ENCODE data around the gene LRRFIP2.

The LRRFIP2 gene

DNA sequence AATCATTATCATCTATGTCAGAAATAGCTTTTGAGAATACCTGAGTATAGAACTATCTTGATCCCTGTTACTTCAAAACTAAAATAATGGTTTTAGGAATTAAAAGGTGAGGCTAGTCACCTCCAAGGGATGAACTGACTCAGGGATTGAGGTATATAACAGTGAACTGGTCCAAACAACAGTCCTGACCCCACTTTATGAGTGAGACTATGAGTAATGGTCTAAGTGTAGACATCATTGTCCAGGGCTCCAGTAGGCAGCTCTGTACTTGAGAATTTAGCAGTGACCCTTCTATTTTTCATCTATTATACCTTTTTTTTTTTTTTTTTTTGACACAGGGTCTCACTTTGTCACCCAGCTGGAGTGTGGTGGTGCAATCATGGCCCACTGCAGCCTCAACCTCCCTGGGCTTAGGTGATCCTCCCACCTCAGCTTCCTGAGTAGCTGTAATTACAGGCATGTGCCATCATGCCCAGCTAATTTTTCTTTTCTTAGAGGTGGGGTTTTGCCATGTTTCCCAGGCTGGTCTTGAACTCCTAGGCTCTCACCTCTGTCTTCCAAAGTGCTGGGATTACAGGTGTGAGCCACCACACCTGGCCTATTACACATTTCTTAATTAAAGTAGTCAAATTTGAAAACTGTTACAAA is 144.7 kb downstream of the LRRFIP2 start:
- no peak for DNase-seq (ENCODE audit: extremely low read depth in 1 of 2, low read depth in 1 of 2)

DNA sequence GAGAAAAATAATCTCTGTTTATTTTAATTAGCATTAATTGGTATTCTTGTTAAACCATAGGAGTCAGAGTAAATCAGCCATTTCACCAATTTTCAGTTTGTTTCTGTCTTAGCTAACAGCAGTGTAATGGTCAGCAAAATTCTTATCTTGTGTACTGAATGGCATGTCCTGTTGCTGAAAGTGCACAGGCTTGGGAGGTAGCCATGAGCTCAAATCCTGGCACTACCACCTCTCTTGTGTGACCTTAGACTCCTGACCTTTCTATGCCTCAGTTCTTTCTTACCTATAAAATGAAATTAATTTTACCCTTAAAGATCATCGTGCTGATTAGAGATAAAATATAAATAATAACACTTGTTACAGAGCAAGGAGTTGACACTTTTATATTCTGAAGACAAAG is 145.3 kb downstream of the LRRFIP2 start:
- DNase-seq (ENCODE audit: extremely low read depth in 1 of 2, low read depth in 1 of 2), result no peak

- no peak for DNase-seq (ENCODE audit: extremely low read depth in 1 of 2, low read depth in 1 of 2)
Measured at GRCh38 chr3:37028329-37028728, 146.1 kb downstream of the LRRFIP2 start.

DNA sequence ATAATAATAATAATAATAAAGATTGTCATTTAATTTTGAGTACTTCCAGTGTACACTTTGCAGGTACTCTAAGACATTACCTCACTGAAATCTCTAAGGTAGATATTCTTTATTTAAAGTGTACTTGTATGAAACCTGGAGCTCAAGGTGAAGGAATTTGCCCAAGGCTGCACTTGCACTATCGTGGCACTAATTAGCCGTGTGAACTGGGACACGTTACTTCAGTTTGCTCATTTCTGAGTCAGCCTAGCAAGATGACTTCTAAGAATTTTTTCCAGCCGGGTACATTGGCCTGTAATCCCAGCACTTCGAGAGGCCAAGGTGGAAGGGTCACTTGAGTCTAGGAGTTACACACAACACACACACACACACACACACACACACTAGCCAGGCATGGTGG is 147.5 kb downstream of the LRRFIP2 start:
- DNase-seq (ENCODE audit: extremely low read depth in 1 of 2, low read depth in 1 of 2), result no peak

DNA sequence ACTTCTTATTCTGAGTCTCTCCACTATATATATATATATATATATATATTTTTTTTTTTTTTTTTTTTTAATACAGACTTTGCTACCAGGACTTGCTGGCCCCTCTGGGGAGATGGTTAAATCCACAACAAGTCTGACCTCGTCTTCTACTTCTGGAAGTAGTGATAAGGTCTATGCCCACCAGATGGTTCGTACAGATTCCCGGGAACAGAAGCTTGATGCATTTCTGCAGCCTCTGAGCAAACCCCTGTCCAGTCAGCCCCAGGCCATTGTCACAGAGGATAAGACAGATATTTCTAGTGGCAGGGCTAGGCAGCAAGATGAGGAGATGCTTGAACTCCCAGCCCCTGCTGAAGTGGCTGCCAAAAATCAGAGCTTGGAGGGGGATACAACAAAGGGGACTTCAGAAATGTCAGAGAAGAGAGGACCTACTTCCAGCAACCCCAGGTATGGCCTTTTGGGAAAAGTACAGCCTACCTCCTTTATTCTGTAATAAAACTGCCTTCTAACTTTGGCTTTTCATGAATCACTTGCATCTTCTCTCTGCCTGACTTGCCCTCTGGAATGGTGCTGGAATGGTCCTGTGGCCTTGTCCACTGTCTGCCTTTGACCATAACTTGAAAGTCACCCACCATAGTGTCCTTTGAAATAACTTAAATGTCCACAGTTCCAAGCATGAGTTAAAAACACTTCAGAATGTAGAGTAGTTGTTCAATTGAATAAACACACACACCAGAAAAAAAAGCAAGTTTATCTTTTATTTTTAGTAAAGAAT is 148.6 kb downstream of the LRRFIP2 start:
- DNase-seq (ENCODE audit: extremely low read depth in 1 of 2, low read depth in 1 of 2), result no peak

DNA sequence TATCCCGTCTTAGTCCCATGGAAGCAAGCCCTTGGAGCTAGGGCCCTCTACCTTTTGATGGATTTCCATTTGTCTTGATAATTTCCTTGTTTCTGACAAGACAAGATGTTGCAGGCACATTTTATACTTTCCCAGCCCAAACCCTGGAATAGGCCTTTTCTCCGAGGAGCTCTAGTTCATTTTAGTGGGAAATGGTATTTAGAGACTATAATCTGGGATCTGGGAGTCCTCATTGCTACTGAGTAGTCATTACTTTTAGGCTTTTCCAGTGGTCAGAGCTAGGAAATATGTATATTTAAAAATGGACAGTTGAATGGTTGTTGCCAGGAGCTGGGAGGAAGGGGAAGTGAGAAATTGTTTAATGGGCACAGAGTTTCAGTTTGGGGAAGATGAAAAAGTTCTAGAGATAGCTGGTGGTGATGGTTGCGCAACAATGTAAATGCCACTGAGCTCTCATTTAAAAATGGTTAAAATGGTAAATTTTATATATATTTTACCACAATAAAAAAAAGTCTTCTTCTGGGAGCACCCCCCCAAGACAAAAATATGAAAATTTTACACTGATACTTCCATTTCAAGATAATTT is 149.5 kb downstream of the LRRFIP2 start:
- no peak for DNase-seq (ENCODE audit: extremely low read depth in 1 of 2, low read depth in 1 of 2)

- no peak for DNase-seq (ENCODE audit: extremely low read depth in 1 of 2, low read depth in 1 of 2)
Measured at GRCh38 chr3:37024092-37024491, 150.3 kb downstream of the LRRFIP2 start.

- no peak for DNase-seq (ENCODE audit: extremely low read depth in 1 of 2, low read depth in 1 of 2)
Measured at GRCh38 chr3:37017683-37018082, 156.7 kb downstream of the LRRFIP2 start.

GRCh38 chr3:37016903-37017302 is 157.5 kb downstream of the LRRFIP2 start:
- DNase-seq (ENCODE audit: extremely low read depth in 1 of 2, low read depth in 1 of 2), result no peak

GRCh38 chr3:37015642-37016041 is 158.7 kb downstream of the LRRFIP2 start:
- no peak for DNase-seq (ENCODE audit: extremely low read depth in 1 of 2, low read depth in 1 of 2)

DNA sequence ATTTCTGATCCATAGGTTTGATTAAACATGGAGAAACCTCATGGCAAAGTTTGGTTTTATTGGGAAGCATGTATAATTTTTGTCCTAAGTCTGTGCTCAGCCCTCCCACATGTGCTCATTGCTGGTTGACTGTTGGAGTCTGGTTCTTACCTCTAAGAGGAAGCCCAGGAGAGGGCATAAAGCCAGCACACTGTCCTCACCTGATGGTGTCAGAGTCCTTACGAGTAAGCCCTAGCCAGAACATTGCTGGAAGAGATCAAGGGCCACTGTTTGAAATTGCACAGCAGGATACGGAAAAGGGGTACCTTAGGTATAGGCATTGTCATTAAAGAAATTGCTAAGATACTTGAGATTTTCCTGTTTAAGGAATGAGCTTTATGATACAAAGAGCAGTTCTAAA is 159.8 kb downstream of the LRRFIP2 start:
- DNase-seq (ENCODE audit: extremely low read depth in 1 of 2, low read depth in 1 of 2), result no peak
